NCI-H226 (cell line): ENCODE measurements around the gene CYP2S1.
A peak's percentile ranks its signal among the peaks of the same experiment; 100 is the strongest.

Experiments
- DNase-seq: peaks from one replicate; pipeline ENCODE4 v3.0.0-alpha.2; 2015

CYP2S1 gene

DNA sequence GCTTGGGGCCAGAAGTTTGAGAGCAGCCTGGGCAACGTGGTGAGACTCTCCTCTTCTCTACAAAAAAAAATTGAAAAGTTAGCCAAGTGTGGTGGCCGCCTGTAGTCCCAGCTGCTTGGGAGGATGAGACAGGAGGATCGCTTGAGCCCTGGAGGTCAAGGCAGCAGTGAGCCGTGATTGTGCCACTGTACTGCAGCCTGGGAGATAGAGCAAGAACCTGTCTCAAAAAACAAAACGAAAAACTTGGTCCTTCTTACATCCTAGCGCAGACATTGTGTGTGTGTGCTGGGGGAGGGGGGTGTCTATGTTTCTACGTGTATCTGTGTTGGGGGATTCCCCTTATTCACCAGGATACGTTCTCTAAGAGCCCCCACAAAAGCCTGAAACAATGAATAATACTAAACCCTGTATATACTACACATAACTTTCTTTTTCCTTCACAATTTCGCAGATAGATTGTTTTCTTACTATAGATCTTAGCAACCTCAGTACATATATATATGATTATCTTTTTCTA lies 33.9 kb downstream of the CYP2S1 start:
- no peak for DNase-seq

DNA sequence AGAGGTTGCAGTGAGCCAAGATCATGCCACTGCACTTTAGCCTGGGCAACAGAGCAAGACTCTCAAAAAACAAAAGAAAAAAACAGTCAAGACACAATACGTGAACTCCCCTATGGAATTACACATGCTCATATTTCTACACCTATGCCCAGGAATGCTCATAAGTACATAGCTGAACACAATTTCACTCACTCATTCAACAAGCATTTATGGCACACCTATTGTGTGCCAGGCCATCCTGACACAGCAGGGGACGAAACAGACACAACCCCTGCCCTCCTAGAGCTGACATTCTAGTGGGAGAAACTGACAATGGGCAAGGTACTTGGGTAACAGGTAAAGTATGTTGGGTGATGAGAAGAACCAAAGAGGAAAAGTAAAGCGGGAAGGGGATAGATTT lies 35.5 kb downstream of the CYP2S1 start:
- no peak for DNase-seq

DNA sequence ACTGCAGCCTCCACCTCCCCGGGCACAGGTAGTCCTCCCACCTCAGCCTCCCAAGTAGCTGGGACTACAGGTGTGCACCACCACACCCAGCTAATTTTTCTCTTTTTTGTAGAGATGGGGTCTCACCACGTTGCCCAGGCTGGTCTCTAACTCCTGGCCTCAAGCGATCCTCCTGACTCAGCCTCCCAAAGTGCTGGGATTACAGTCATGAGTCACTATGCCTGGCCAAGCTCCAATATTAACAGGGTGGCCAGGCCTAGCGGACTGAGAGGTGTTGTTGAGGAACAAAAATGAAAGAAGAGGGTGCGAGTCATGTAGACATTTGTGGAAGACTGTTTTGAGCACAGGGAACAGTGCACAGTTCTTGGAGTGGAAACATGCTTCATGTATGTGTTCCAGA lies 36.3 kb downstream of the CYP2S1 start:
- peak; percentile 43 for DNase-seq

DNA sequence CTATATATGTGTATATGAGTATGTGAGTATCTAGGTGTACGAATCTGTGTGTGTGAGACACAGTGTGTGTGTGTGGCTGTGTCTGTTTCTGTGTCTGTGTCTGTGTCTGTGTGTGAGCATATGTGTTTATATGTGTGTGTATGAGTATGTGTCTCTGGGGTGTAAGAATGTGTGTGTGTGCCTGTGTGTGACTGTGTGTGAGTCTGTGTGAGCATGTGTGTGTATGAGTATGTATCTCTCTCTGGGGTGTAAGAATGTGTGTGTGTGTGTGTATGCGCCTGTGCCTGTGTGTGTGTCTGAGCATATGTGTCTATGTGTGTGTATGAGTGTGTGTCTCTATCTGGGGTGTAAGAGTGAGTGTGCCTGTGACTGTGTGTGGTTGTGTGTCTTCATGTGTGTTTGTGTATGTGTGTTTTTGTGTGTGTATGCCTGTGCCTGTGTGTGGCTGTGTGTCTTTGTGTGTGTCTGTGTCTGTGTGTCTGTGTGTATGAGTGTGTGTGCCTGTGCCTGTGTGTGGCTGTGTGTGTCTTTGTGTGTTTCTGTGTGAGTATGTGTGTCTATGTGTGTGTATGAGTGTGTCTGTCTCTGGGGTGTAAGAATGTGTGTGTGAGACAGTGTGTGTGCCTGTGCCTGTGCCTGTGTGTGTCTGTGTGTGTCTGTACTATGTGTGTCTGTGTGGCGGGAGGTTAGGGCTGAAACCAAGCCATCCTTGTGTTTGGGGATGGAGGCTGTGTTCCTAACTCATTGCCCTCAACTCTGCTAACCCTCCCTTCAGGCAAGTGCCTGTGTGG lies 37.2 kb downstream of the CYP2S1 start:
- DNase-seq: no peak

DNA sequence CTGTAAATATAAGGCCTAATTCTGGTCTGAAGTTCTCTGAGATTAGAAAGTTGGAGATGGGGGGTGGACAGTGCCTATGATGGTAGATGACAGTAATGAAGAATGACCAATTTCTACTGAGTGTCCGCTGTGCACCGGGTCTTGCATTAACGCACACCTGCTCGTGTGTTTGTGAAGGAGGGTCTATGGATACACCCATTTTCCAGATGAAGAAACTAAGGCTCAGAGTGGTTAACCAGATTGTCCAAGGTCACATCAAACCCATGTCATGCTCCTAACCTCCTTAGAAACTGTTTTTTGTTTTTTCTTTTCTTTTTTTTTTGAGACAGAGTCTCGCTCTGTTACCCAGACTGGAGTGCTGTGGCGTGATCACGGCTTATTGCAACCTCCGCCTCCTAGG lies 39.7 kb downstream of the CYP2S1 start:
- DNase-seq: no peak

DNA sequence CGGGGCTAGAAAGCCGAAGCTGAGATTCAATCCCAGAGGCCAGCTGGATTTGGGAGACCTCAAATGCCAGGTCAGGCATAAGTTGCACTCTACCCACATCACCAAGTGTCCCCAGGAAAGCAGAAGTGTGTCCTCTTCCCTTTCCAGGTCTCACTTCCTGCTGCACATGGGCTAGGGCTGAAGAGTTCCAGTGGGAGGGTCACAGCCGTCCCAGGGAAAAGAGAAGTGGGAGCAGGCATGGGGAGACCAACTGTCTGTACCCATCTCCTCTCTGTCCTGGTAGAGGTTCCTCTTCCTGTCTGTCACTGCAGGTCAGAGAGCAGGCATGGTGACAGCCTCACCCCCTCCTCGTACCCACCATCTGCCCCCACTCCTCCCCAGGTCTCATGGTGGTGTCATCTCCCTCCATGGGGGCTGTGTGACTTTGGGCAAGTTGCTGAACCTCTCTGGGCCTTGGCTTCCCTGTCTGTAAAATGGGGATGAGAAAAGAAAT lies 40.8 kb downstream of the CYP2S1 start:
- no peak for DNase-seq

DNA sequence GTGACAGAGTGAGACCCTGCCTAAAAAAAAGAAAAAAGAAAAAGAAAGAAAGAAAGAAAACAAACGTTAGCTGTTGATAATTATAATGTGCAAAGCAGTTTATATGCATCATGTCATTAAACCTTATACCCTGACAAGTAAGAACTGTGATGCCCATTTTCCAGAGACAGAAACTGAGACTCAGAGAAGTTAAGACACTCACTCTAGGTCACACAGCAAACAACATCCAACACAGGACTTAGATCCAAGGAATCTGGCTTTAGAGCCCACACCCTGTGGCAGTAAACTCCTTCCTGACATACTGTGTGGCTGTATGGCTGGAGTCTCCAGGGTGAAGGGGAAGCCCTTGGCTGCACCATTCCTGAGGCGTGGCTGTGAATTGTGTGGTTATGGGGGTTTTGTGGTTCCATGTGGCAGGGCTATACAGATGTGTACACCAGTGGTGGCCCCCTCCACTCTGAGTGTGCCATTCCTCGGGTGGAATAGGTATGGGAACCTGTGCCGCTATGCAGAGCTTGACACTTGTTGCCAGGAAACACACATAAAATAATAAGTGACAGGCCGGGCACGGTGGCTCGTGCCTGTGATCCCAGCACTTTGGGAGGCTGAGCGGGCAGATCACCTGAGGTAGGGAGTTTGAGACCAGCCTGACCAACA lies 41.6 kb downstream of the CYP2S1 start:
- DNase-seq: no peak

DNA sequence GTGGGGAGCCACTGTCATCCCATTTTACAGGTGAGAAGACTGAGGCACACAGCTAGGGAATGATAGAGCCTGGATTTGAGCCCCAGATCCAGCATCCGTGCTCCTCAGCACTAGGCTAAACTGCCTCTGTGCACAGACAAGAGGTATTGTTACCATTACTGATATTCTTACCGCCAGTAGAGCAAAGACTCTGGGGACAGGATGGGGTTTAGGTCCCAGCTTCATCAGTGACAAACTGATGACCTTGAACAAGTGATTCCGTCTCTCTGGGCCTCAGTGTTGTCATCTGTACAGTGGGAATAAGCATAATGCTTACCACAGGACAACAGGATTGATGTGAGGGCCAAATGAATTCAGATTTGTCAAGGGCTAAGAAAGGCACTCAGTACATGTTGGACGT lies 42.5 kb downstream of the CYP2S1 start:
- no peak for DNase-seq

DNA sequence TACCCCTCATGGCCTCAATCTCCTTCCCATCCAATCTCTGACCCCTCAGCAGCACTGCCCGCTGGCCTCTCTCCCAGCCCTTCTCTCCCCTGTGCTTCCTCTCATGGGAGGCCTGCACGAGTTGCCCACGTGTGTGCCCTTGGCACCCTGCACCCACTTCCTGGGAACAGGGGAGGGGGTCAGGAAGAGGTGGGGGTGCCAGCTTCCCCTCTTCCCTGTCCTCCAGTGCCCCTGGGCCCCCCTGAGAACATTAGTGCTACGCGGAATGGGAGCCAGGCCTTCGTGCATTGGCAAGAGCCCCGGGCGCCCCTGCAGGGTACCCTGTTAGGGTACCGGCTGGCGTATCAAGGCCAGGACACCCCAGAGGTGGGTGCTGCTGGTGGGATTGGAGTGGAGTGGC lies 45.2 kb downstream of the CYP2S1 start:
- DNase-seq: no peak

DNA sequence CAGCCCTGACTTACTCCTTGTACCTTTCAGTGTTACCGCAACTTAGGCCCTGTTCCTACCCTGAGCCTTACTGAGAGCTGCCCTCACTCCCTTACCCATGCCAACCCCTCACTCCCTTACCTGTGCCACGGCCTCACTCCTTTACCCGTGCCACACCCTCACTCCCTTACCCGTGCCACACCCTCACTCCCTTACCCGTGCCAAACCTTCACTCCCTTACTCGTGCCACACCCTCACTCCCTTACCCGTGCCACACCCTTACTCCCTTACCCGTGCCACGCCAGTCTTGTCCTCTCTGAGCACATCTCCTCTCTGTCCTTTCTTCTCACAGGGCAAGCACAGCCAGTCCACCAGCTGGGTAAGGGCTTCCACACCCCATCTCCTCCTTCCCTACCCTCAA lies 46.3 kb downstream of the CYP2S1 start:
- no peak for DNase-seq

DNA sequence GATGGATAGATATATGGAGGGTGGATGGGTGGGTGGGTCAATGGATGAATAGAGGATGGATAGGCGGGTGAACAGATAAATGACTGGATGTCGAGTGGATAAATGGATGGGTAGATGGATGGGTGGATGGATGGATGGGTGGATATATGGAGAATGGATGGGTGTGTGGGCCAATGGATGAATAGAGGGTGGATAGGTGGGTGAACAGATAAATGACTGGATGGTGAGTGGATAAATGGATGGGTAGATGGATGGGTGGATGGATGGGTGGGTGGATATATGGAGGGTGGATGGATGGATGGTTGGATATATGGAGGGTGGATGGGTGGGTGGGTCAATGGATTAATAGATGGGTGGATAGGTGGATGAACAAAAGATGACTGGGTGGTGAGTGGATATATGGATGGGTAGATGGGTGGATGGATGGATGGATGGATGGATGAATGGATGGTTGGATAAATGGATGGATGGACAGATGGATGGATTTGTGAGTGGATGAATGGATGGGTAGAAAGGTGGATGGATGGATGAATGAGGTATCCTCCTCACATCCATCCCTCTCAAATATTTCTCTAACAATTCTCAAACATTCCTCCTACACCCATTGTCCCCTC lies 47.0 kb downstream of the CYP2S1 start:
- no peak for DNase-seq

DNA sequence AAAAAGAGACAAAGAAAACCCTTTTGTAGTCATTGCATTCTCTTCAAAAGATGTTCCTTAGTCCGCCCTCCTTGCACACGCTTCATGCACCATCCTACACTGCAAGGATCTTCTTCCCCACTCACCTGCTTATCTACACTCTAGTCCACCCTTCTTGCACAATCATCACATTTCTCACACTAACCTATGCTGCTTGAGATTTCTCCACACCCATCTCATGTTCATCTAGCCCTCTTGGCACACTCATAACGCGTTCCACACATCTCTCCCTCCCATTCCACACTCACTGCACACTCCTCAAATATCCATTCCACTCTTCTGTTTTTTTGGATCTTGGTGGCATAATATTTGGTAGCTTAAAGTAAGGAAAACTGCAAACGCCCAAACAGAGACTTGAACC lies 48.8 kb downstream of the CYP2S1 start:
- no peak for DNase-seq

DNA sequence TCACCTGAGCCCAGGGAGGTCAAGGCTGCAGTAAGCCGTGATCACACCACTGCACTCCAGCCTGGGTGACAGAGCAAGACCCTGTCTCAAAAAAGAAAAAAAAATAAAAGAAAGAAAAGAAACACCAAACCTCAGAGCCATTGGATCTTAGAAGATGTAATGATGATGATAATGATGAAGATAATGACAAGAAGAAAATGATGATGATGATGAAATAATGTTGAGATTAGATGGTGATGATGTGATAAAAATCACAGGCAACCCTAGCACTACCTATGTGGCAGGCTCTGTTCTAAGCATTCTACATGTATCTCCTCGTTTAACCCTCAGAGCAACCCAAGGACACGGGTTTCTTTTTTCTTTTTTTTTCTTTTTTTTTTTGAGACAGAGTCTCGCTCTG lies 51.1 kb downstream of the CYP2S1 start:
- no peak for DNase-seq

DNA sequence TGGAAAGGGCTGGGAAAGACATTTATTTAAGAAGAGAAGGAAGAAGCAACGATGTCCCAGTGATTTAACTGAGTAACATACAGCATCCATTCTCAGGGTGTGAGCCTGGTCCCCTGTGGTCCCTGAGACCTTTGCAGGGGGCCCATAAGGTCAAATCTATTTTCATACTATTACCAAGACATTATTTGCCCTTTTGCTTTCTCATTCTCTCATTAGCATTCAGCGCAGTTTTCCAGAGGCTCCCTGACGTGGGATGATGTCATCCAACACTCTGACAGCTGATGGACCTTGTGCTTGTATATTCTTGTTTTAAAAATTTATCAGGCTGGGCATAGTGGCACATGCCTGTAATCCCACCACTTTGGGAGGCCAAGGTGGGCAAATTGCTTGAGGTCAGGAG lies 52.8 kb downstream of the CYP2S1 start:
- DNase-seq: no peak

DNA sequence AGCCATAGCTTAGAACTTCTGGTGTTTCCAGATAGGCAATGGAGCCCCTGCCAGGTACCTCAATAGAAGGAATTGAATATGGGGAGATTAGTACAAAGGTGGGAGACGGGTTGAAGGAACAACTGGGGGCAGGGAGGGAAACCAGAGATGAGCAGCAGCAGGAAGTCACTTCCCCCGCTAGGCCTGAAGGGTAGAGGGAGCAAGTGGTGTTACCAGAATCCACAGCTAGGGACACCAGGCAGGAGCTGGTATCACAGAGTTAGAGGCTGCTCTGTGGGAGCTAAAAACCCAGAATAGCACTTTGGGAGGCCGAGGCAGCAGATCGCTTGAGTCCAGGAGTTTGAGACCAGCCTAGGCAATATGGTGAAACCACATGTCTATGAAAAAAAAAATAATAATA lies 55.9 kb downstream of the CYP2S1 start:
- no peak for DNase-seq

DNA sequence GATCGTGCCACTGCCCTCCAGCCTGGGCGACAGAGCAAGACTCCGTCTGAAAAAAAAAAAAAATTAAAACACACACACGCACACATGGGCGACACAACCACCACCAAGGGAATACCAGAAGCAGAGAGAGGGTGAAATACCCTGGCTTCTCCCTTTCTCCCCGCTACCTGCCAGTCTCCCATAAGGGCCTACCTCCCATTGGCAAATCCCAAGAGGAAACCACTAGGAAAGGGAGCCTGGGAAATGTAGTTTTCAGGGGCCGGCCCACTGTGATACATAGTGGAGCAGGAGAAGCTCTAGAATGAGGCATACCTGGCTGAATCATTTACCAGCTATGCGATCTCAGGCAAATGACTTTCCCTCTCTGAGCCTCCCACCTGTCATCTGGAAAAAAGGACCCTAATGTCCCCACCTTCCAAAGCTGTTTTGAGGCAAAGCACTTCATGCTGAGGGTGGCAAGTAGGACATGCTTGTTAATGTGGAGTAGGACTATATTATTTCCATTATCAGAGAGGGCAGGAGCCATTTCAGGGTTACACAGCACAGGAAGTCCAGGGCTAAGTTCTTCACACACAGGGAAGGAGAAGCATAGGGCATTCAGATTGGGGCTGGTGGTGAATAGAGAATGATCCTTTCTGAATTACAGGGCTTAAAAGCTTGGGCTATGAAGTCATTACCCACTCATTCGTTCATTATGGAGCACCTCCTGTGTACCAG lies 56.8 kb downstream of the CYP2S1 start:
- no peak for DNase-seq

DNA sequence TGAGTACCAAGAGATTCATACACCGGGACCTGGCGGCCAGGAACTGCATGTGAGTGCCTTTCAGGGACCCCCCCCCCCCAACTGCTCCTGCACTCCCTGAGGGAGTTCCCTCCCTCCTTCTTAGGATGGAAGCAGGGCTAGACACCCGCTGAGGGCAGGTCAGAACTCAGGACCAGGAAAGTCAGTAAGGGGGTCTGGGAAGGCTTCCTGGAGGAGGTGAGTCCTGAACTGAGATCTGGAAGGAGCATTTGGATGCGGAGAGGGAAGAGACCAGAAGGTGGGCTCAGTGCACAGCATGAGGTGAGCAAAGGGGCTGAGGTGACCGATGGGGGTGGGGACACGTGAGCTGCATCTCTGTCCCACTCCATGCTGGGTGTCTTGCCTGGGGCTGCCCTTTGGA lies 60.6 kb downstream of the CYP2S1 start:
- no peak for DNase-seq

DNA sequence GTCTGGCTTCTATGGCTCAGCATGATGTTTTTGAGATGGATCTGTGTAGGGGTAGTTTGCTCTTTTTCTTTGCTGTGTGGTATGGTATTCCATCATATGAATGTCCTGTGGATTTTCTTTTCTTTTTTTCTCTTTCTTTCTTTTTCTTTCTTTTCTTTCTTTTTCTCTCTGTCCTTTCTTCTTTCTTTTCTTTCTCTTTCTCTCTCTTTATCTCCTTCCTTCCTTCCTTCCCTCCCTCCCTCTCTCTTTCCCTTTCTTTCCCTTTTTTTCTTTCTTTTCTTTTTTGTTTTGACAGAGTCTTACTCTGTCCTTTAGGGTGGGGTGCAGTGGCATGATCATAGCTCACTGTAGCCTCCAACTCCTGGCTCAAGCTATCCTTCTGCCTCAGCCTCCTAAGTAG lies 62.2 kb downstream of the CYP2S1 start:
- DNase-seq: no peak
